Ishikawa (cell line): ENCODE measurements around the gene SEMA3E.

ENCODE experiments used
- CEBPB ChIP-seq: IDR thresholded peaks from 2 replicates; pipeline ENCODE4 v1.6.1; 2012
- CREB1 ChIP-seq: IDR thresholded peaks from 2 replicates; pipeline ENCODE4 v1.6.1; 2012; ENCODE audit warnings: low read depth
- EGR1 ChIP-seq: IDR thresholded peaks from 2 replicates; pipeline ENCODE4 v1.6.1; 2012
- EP300 ChIP-seq: IDR thresholded peaks from 2 replicates; pipeline ENCODE4 v1.6.1; 2012; ENCODE audit warnings: borderline replicate concordance
- FOXM1 ChIP-seq: IDR thresholded peaks from 2 replicates; pipeline ENCODE4 v1.6.1; 2012; ENCODE audit warnings: low read depth, borderline replicate concordance
- MAX ChIP-seq: IDR thresholded peaks from 2 replicates; pipeline ENCODE4 v1.6.1; 2012
- NFIC ChIP-seq: IDR thresholded peaks from 2 replicates; pipeline ENCODE4 v1.6.1; 2012
- RAD21 ChIP-seq: IDR thresholded peaks from 2 replicates; pipeline ENCODE4 v1.6.1; 2012; ENCODE audit warnings: low read depth
- REST ChIP-seq: IDR thresholded peaks from 2 replicates; pipeline ENCODE4 v1.6.1; 2012; ENCODE audit warnings: low read depth, mild to moderate bottlenecking
- TAF1 ChIP-seq: IDR thresholded peaks from 2 replicates; pipeline ENCODE4 v1.6.1; 2012; ENCODE audit warnings: low read depth, mild to moderate bottlenecking
- TCF12 ChIP-seq: IDR thresholded peaks from 2 replicates; pipeline ENCODE4 v1.6.1; 2012; ENCODE audit warnings: low read depth
- TEAD4 ChIP-seq: IDR thresholded peaks from 2 replicates; pipeline ENCODE4 v1.6.1; 2012
- YY1 ChIP-seq: IDR thresholded peaks from 2 replicates; pipeline ENCODE4 v1.6.1; 2012; ENCODE audit warnings: low read depth
- ZBTB7A ChIP-seq: IDR thresholded peaks from 2 replicates; pipeline ENCODE4 v1.6.1; 2012; ENCODE audit warnings: low read depth
- TF ChIP-seq, protein P1 (sequence below): IDR thresholded peaks from 2 replicates; pipeline ENCODE4 v1.6.1; 2012

The SEMA3E gene

GRCh38 chr7:83484826-83485225, 164.1 kb downstream of the SEMA3E start:
- TF ChIP-seq EGR1 (no peak), TAF1 (no peak), RAD21 (no peak), CREB1 (no peak), FOXM1 (no peak), YY1 (no peak), ZBTB7A (no peak), CEBPB (no peak), REST (no peak)
- TF ChIP-seq, protein P1, sequence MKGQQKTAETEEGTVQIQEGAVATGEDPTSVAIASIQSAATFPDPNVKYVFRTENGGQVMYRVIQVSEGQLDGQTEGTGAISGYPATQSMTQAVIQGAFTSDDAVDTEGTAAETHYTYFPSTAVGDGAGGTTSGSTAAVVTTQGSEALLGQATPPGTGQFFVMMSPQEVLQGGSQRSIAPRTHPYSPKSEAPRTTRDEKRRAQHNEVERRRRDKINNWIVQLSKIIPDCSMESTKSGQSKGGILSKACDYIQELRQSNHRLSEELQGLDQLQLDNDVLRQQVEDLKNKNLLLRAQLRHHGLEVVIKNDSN: no peak

DNA sequence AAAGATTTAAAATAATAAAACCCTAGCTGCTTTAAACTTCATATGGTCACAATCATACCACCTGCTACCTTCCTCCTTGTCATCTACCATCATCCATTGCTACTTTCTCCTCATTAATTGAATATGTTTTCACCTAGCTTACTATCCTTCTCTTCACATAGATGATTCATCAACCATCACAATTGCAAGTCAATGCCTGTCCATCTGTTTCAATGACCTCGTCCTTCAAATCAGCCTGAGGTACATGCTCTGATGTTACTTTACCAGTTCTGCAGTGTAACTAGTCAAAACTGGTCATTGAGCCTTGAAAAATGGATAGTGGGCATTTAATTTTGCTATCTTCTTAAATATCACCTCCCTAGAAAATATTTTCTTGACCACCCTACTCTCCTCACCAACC, 164.7 kb downstream of the SEMA3E start:
- TF ChIP-seq MAX: no peak
- TF ChIP-seq YY1: no peak
- no peak for TF ChIP-seq TCF12
- TF ChIP-seq, protein P1: no peak

GRCh38 chr7:83478616-83479015, 170.3 kb downstream of the SEMA3E start:
- no peak for TF ChIP-seq RAD21
- TF ChIP-seq NFIC: no peak
- TF ChIP-seq MAX: no peak
- no peak for TF ChIP-seq CEBPB
- TF ChIP-seq, protein P1: no peak
- TF ChIP-seq EP300: no peak

DNA sequence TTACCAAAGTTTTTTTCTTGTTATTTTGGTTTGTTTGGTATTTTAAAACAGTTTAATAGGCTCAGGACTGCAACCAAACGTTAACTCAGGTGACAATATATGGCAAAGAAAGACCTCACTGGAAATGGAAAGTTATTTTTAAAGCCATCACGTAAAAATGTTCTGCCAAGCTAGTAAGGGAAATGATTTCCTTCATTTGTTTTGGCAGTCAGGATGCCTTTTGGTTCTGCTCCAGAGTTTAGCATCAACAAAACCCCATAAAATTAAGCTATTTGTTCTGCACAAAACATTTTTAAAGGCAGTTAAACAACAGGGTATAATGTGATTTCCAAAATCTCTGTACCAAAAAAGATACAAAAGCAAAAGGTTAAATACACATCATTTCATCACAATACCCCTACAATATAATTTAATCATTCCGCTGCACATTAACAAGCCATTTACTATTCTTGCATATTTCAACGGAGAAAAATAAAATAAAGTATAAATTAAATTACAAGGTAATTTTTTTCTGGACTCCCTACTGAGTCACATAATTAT, 172.4 kb downstream of the SEMA3E start:
- TF ChIP-seq RAD21 (no peak), TEAD4 (no peak), FOXM1 (no peak), CREB1 (no peak), ZBTB7A (no peak), NFIC (no peak), REST (no peak)
- TF ChIP-seq, protein P1: no peak

DNA sequence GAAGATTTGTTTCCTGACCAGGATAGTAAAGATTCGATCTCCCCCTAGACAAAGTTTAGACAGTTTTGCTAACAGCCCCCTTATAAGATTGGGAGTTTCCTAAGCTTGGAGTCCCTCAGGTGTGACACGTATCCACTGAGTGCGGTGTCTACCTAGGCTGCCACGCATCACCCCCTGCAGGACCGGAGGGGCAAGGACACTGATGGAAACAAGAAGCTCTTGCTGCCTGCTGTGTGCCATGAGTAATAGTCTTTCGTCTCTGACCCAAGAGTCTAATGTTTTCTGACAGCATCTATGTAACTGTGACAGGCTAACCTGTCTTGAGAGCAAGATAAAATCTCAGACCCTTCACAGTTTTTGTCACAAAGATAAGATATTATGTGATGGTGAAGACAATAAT, 173.5 kb downstream of the SEMA3E start:
- TF ChIP-seq, protein P1: no peak
- no peak for TF ChIP-seq TAF1
- TF ChIP-seq NFIC: no peak

GRCh38 chr7:83472376-83472775, 176.6 kb downstream of the SEMA3E start:
- TF ChIP-seq MAX (no peak), REST (no peak), CREB1 (no peak), EP300 (no peak), RAD21 (no peak), CEBPB (no peak), YY1 (no peak), NFIC (no peak)
- TF ChIP-seq, protein P1: no peak
